Measurements from ENCODE around the gene NDRG3.

NDRG3 gene

GRCh38 chr20:36761125-36761524 is 15.2 kb upstream of the NDRG3 start:
- no peak for DNase-seq (ENCODE audit: low read depth in 2 of 2, low spot score in 1 of 2)

DNA sequence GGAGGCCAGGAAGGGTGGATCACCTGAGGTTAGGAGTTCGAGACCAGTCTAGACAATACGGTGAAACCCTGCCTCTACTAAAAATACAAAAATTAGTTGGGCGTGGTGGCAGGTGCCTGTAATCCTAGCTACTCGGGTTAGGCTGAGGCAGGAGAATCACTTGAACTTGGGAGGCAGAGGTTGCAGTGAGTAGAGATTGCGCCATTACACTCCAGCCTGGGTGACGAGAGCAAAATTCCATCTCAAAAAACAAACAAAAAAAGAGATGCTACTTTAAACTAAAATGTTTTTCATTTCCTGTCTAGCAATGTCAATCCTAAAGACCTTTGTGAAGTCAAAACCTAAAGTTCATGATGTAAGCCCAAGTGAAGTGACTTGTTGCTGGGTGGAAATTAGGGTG is 14.8 kb upstream of the NDRG3 start:
- DNase-seq (ENCODE audit: low read depth in 2 of 2, low spot score in 1 of 2): no peak

DNA sequence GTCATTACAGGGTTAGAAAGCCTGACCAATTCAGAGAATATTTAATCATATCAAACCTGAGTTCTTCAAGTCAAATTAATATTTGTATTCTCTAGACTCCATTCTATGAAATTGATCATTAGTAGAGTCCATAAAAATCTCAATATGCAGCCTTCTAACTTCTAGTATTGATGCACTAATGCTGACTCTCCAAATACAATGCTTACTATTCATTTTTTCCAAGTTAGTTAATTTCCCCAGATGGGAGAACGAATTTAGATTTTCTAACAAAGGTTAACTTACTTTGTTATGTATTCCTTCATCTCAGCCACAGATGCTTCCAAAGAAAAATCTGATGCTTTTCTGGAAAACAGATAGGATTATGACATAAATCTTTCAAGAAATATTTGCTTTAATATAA is 12.4 kb upstream of the NDRG3 start:
- no peak for DNase-seq (ENCODE audit: low read depth in 2 of 2, low spot score in 1 of 2)

- no peak for DNase-seq (ENCODE audit: low read depth in 2 of 2, low spot score in 1 of 2)
Observed at GRCh38 chr20:36756496-36756895, 10.6 kb upstream of the NDRG3 start.

GRCh38 chr20:36754656-36755222 is 8.8 kb upstream of the NDRG3 start:
- no peak for DNase-seq (ENCODE audit: low read depth in 2 of 2, low spot score in 1 of 2)

GRCh38 chr20:36752582-36752981 is 6.7 kb upstream of the NDRG3 start:
- no peak for DNase-seq (ENCODE audit: low read depth in 2 of 2, low spot score in 1 of 2)

DNA sequence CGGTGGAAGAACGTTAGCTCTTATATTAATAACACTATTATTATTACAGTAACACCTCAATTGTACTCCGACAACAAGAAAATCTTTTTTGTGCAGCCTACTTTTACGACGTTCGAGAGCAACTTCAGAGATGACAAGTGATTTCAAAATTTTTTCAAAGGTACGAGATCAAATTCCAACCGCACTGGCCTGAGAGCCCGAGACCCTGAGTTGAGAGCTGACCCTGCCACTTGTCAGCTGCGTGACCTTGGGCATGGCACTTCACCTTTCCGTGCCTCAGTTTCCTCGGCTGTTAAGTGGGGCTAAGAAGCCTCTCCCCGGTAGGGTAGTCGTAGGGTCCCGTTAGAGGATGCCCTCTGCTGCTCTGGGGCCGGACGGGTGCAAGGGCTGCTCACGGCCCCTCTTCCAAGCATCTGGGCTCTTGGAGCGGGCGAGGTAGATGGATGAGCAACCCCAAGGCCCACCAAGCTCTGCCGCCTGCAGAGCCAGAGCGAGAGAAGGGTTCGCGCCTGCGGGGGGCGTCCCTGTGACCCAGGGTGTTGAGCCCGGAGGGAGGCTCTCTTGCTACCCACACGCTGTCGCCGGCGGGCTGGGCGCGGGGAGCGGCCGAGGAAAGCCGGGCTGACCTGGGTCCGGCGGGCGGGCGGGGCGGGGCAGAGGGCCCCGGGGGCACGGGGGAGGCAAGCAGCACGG is 510 bp downstream of the NDRG3 start:
- DNase-seq (ENCODE audit: low read depth in 2 of 2, low spot score in 1 of 2): no peak

- no peak for DNase-seq (ENCODE audit: low read depth in 2 of 2, low spot score in 1 of 2)
Observed at GRCh38 chr20:36744764-36745191, 1.1 kb downstream of the NDRG3 start.

- DNase-seq (ENCODE audit: low read depth in 2 of 2, low spot score in 1 of 2): no peak
Observed at GRCh38 chr20:36744243-36744642, 1.6 kb downstream of the NDRG3 start.

- no peak for DNase-seq (ENCODE audit: low read depth in 2 of 2, low spot score in 1 of 2)
Observed at GRCh38 chr20:36742558-36742957, 3.3 kb downstream of the NDRG3 start.

DNA sequence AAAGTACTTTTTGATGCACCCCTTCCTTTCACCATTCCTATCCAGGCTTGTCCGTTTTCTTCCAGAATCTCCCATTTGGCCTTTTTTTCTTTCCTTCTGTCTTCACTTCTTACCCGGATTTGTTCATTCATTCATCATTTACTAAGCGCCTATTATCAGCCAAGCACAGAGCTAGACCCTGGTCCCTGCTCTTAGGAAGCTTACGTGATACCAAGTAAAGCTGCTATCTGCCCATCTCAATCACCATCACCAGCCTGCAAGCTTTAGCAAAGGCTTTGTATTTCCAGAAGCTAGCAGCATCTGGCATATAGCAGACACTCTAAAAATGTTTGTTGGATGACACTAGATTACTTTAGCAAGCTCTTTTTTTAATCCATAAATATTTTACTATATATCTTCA is 4.8 kb downstream of the NDRG3 start:
- no peak for DNase-seq (ENCODE audit: low read depth in 2 of 2, low spot score in 1 of 2)

DNA sequence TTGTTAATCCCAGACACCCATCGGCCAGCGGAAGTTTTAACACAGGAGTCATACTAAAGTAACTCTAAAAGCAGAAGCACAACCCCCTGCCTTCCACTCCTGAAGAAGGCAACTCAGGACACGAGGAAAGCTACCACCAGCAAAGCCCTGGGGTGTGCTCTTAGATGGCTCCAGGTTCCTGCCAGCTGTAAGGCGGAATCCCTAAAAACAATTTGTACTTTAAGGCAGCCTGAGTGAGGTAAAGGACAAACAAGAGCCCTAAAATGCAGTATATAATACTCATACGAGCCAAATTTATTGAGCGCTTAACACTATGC is 8.7 kb downstream of the NDRG3 start:
- no peak for DNase-seq (ENCODE audit: low read depth in 2 of 2, low spot score in 1 of 2)

- no peak for DNase-seq (ENCODE audit: low read depth in 2 of 2, low spot score in 1 of 2)
Observed at GRCh38 chr20:36736451-36737182, 9.3 kb downstream of the NDRG3 start.

DNA sequence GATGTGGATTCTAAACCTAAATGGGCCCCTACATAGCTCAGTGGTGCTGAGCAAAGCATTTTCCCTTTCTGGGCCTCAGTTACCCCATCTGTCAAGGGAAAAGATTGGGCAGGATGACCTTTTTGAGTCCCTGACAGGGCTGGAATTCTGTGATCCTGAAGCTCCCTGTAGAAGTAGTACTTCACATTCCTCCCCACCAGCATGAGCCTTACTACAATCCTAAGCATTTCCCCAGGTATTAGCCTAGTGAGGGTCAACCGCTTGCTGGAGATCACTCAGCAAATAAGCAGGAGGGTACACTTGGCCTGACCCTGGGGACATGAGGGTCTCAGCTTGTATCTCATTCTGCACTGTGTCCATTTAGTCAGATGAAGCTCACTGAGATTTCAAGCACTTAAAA is 13.4 kb downstream of the NDRG3 start:
- DNase-seq (ENCODE audit: low read depth in 2 of 2, low spot score in 1 of 2): no peak

- DNase-seq (ENCODE audit: low read depth in 2 of 2, low spot score in 1 of 2): no peak
Observed at GRCh38 chr20:36728986-36729385, 16.9 kb downstream of the NDRG3 start.

- no peak for DNase-seq (ENCODE audit: low read depth in 2 of 2, low spot score in 1 of 2)
Observed at GRCh38 chr20:36726168-36726567, 19.7 kb downstream of the NDRG3 start.

DNA sequence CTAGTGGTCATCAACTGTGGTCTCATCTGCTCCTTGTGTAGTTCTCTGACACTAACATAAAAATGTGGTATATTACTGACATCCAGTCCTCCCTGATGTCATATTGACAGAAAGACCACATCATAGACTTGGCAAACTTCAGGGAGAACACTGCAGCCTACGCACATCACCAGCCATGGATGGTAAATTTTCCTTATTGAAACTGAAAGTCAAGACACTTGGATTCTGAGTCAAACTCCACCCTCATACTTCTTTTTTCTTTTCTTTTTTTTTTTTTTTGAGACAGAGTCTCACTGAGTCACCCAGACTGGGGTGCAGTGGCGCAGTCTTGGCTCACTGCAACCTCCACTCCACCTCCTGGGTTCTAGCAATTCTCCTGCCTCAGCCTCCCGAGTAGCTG is 25.4 kb downstream of the NDRG3 start:
- no peak for DNase-seq (ENCODE audit: low read depth in 2 of 2, low spot score in 1 of 2)

DNA sequence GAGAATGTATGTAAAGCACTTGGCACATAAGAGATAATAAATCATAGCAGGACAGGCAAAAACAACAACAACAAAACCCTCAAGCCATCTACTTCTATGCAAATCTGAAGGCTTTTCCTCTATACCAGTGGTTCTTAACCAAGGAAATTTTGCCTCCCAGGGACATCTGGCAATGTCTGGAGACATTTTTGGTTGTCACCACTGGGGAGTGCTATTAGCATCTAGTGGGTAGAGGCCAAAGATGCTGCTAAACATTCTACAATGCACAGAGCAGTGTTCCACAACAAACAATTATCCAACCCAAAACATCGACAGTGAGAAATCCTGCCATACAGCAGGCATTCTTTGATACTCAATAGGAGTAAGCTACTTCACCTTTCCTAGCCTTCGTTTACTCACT is 28.2 kb downstream of the NDRG3 start:
- no peak for DNase-seq (ENCODE audit: low read depth in 2 of 2, low spot score in 1 of 2)

DNA sequence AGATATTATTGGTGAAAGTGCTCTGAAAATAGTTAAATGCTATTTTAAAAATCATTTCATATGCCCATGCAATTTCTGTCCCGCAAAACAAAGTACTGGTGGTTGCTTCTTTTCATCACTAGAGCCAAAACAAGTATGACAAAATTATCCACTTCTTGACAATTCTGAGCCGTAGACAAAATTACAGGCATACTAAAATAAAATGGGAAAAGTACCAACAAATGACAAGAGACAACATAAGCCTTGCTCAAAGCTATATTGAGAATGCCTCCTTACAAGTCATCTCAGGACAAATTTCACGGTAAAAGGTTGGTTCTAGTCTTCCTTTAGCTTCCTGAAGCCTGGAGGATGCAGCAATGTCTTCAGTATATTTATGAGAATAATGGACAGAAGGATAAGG is 28.9 kb downstream of the NDRG3 start:
- no peak for DNase-seq (ENCODE audit: low read depth in 2 of 2, low spot score in 1 of 2)

DNA sequence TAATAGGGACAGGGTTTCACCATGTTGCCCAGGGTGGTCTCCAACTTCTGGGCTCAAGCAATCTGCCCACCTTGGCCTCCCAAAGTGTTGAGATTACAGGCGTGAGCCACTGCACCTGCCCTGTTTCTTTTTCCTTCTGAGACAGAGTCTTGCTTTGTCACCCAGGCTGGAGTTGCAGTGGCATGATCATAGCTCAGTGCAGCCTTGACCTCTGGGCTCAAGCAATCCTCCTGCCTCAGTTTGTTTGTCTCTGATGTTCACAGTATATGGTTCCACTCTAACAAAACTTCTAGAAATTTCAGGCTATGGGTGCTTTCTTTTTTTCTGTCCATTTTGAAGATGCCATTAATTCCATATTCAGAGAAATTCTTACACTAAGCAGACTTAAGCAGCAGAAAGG is 33.1 kb downstream of the NDRG3 start:
- no peak for DNase-seq (ENCODE audit: low read depth in 2 of 2, low spot score in 1 of 2)

GRCh38 chr20:36709126-36709525 is 36.8 kb downstream of the NDRG3 start:
- DNase-seq (ENCODE audit: low read depth in 2 of 2, low spot score in 1 of 2): no peak

DNA sequence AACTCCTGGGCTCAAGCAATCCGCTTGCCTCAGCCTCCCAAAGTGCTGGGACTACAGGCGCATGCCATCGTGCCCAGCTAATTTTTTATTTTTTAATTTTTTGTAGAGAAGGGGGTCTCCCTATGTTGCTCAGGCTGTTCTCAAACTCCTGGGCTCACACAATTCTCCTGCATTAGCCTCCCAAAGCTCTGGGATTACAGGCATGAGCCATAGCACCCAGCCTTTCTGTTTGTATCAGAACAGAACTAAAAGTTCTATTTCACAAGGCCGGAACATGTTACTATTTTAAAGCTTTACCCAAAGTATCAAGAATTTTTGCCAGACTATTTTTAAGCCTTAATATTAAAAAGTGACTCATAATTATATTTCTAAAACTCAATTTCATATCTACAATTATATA is 42.4 kb downstream of the NDRG3 start:
- DNase-seq (ENCODE audit: low read depth in 2 of 2, low spot score in 1 of 2): no peak

DNA sequence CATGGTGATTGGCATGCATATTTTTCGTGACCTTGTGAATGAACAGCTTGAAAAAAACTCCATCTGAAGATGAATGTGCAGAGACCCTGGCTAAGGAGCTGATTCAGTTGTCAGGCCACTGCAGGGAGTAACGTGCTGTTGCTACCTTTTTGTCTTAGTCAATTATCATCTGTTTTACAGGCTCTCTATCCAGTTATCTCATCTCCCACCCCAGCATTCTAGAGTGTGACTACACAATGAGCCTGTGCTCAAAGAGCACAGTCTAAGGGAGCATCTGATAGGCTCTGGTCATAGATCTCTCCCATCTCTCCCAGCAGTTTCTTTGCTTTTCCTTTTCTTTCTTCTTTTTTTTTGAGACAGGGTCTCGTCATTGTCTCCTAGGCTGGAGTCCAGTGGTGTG is 45.5 kb downstream of the NDRG3 start:
- DNase-seq (ENCODE audit: low read depth in 2 of 2, low spot score in 1 of 2): no peak
